NCI-H128 (cell line): ENCODE results near the gene VSX2.

Source experiments
- DNase-seq: peaks from one replicate; lab custom pipeline; 2025; ENCODE audit not compliant: unreplicated experiment; lab: John Stamatoyannopoulos, UW

The VSX2 gene

DNA sequence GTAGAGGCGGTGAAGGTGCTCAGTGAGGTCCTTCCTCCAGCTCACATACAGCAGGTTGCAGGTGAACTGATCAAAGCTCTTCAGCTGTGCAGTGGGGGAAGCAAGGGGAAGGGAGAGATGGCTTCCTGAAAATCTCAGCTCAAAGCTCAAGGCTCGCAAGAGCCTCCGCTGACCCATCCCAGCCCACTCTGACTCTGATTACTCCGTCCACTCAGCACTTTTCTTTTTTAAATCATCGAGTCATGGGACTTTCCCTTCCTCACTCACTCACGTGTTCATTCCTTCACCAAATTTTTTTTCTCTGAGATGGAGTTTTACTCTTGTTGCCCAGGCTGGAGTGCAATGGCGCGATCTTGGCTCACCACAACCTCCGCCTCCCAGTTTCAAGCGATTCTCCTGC lies 58.7 kb downstream of the VSX2 start:
- no peak for DNase-seq

DNA sequence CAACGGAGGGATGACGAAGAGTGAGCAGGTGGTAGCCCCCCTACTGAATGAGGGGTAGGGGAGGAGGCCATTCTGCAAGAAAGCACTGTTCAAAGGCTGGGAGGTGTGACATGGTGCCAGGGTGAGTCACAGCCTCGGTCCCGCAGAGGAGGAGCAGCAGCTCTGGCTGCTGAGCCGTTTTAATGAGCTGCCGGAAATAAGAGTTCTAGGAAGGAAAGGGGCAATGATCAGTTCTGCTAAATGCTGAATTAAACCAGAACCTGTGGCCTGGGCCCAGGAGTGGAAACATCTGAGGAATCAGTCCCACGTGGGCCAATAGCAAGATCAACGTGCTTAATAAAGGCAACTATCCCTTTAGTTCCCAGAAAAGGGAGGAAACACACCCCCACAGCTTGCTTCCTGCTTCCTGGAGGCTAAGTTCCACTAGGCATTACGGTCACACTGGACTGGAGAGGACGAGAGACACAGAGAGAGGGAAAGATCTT lies 59.9 kb downstream of the VSX2 start:
- no peak for DNase-seq

DNA sequence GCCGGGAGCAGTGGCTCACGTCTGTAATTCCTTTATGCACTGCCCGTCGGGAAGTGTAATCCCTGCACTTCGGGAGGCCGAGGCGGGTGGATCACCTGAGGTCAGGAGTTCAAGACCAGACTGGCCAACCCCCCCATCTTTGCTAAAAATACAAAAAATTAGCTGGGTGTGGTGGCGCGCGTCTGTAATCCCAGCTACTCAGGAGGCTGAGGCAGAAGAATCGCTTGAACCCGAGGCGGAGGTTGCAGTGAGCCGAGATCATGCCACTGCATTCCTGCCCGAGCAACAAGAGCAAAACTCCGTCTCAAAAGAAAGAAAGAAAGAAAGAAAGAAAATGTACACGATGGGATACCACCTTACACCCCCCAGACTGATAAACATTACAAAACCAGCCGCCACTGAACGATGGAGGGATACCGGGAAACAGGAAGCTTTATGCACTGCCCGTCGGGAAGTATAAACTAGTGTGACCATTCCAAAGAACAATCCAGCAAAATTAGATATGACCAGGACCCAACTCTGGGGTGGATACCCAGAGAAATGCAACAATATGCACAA lies 62.4 kb downstream of the VSX2 start:
- no peak for DNase-seq

DNA sequence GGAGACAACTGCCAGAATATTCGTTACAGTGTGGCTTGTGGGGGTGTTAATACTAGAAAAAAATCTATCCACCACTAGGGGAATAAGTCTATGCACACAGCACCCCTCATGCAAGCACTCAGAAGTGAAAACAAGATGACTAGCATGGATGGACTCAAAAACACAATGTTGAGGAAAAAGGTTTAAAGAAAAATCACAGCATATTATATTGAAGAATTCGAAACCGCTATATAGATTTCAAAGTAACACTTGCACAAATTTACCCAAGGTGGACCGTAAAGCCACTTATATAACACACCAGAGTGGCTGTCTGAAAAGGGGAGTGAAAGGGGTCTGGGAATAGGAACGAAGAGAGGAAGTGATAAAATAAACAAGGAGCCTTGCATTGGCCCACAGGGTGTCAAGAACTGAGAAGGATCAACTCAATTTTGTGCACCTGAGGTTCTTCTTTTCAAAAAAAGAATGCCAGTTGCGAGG lies 62.9 kb downstream of the VSX2 start:
- DNase-seq: no peak

DNA sequence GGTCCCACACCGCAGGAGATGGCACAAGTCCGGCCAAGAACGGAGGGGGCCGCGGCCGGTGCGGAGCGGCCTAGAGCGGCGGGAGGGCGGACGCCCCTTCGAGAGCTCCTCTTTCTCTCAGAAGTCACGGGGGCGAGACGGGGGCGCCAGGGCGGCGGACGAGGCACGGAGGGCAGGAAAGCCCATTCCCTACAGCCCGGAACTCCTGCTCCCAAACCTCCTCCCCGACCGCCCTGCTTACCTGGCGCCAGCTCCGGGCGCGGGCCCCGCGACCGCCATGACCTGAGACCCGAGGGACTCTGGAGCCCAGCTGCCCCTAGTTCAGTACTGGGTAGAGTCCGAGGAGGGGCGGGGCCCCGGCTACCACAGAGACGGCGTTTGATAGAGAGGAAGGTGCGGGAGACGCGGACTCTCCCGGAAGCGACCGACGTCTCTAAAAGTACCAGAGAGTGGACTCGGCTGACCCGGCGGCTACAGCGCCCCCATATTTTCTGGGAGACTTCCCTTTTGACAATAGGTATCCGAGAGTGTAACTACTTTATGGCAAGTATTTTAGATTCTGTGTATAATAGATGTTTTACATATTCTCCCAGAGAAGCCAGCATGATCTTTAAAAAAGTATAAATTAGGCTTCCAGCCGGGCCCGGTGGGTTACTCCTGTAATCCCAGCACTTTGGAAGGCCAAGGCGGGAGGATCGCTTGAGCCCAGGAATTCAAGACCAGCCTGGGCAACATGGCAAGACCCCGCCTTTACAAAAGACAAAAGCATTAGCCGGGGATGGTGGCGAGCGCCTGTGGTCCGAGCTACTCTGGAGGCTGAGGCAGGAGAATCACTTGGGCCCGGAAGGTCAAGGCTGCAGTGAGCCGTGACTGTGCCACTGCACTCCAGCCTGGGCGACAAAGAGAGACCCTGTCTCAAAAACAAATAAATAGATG lies 63.7 kb downstream of the VSX2 start, which contains the start of gene ABCD4:
Gene ABCD4, minus strand, starts transcription at position 301 of the 936 bp plus-strand sequence. Its CDS starts 22 bp downstream, at position 279.
- DNase-seq: peak; percentile 91

DNA sequence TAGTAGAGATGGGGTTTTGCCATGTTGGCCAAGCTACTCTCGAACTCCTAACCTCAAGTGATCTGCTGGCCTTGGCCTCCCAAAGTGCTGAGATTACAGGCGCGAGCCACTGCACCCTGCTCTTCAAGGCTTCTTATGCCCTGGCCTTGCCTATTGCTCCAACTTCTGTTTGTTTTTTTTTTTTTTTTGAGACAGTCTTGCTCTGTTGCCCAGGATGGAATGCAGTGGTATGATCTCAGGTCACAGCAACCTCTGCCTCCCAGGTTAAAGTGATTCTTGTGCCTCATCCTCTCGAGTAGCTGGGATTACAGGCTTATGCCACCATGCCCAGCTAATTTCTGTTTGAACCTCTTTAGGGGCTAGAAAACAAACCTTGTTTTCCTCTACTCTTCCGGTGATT lies 69.4 kb downstream of the VSX2 start:
- no peak for DNase-seq

DNA sequence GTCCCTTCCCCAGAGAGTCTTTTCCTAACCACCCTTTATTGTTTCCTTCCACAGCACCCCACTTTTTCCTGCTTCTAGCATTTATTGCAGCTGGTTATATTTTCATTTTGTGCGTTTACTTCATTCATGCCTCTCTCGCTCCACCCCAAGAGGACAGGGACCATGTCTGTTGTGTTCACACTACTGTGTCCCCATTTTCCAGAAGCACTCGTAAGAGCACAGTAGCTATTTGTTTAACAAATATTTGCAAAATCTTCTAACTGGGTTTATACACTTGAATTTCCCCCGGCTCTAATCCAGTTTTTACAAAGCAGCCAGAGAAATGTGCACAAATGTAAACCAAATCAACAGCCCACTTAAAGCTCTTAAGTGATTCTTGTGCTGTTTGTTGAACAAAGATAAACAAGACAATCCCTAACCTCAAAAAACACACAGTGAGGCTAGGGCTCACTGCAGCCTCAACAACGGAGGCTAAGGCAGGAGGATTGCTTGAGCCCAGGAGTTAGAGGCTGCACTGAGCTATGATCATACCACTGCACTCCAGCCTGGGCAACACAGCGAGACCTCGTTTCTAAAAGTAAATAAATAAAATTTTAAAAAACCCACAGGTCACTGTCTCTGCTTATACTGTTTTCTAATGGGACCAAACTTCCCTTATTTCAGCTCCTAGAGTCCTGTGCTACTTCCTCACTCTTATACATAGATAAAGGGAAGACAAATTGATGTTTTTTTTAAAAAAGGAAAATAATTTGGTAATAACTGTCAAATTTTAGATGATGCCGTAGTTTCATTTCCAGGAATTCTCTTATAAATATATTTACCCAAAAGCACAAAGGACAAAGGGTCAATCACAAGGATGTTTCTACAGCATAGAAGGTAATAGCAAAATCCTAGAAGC lies 70.1 kb downstream of the VSX2 start:
- no peak for DNase-seq

DNA sequence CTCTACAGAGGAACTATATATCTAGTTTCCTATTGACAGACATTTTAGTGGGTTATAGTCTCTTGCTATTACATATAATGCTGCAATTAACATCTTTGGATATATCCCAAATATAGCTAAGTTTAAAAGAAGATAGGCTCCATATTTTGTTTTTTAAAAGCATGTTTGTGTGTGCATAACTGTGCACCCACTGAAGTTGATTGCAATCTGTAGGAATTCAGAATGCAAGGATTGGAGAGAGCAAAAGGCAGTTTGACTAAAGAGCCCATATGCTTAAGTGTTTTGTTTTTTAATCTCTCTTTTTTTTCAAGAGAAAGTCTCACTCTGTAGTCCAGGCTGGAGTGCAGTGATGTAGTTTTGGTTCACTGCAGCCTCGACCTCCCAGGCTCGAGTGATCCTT lies 72.9 kb downstream of the VSX2 start:
- DNase-seq: no peak
